GM12878 (cell line): Measurements from ENCODE around the gene ARHGEF17. TPM values are rescaled to one million over a fixed set of nuclear protein-coding genes. Genes with fewer than 3 reads are reported as not detected.

Experiments
- BCL11A ChIP-seq: IDR thresholded peaks from 2 replicates; pipeline ENCODE4 v1.6.1; 2011; ENCODE audit warnings: low read depth, low read length
- BHLHE40 ChIP-seq, 2 experiments: fragments of 450-650 bp in 1 of 2; IDR thresholded peaks; 2 replicates each; pipeline ENCODE4 v1.6.1; 2011 to 2017; ENCODE audit warnings: low read depth in 2 of 2, borderline replicate concordance in 1 of 2, improper control_type of control experiment in 1 of 2, low read length in 1 of 2, mild to moderate bottlenecking in 1 of 2
- BMI1 ChIP-seq: fragments of 450-650 bp; IDR thresholded peaks from 2 replicates; pipeline ENCODE4 v1.6.1; 2016; ENCODE audit warnings: mild to moderate bottlenecking, moderate library complexity, borderline replicate concordance
- CEBPB ChIP-seq, 2 experiments: fragments of 150-350 bp in 1 of 2; IDR thresholded peaks; 2 replicates each; pipeline ENCODE4 v1.6.1; 2012 to 2014; ENCODE audit warnings: low read depth in 2 of 2, low read length in 2 of 2, borderline replicate concordance in 1 of 2, inconsistent platforms in 1 of 2
- CHD1 ChIP-seq: IDR thresholded peaks from 2 replicates; pipeline ENCODE4 v1.6.1; 2012; ENCODE audit warnings: low read depth, low read length, improper control_type of control experiment
- CREM ChIP-seq: IDR thresholded peaks from 2 replicates; pipeline ENCODE4 v1.6.1; 2014; ENCODE audit warnings: antibody characterized with exemption, low read depth
- EED ChIP-seq: sonication (generic); IDR thresholded peaks from 2 replicates; pipeline ENCODE4 v1.6.1; 2016; ENCODE audit warnings: antibody characterized with exemption, low read depth
- IKZF1 ChIP-seq: fragments of 450-650 bp; conservative IDR thresholded peaks from 2 replicates; pipeline ENCODE4 v1.6.1; 2017; ENCODE audit warnings: antibody characterized with exemption, mild to moderate bottlenecking
- IRF3 ChIP-seq: fragments of 450-650 bp; IDR thresholded peaks from 2 replicates; pipeline ENCODE4 v1.6.1; 2014; ENCODE audit warnings: mild to moderate bottlenecking
- KLF5 ChIP-seq: fragments of 450-650 bp; IDR thresholded peaks from 2 replicates; pipeline ENCODE4 v1.6.1; 2014; ENCODE audit warnings: mild to moderate bottlenecking; ENCODE audit not compliant: partially characterized antibody
- MAX ChIP-seq: IDR thresholded peaks from 2 replicates; pipeline ENCODE4 v1.6.1; 2012; ENCODE audit warnings: low read depth, low read length, improper control_type of control experiment
- MTA2 ChIP-seq: fragments of 450-650 bp; IDR thresholded peaks from 2 replicates; pipeline ENCODE4 v1.6.1; 2016; ENCODE audit warnings: low read depth, mild to moderate bottlenecking, moderate library complexity
- MXI1 ChIP-seq: fragments of 150-350 bp; IDR thresholded peaks from 2 replicates; pipeline ENCODE4 v1.6.1; 2011; ENCODE audit warnings: low read depth, mild to moderate bottlenecking, inconsistent platforms, low read length, improper control_type of control experiment
- NBN ChIP-seq: fragments of 450-650 bp; IDR thresholded peaks from 2 replicates; pipeline ENCODE4 v1.6.1; 2016
- PAX5 ChIP-seq: IDR thresholded peaks from 2 replicates; pipeline ENCODE4 v1.6.1; 2011; ENCODE audit warnings: low read depth, low read length, borderline replicate concordance
- SIN3A ChIP-seq: IDR thresholded peaks from 2 replicates; pipeline ENCODE4 v1.6.1; 2012; ENCODE audit warnings: low read depth, low read length, improper control_type of control experiment
- SMARCA5 ChIP-seq: fragments of 450-650 bp; IDR thresholded peaks from 2 replicates; pipeline ENCODE4 v1.6.1; 2017; ENCODE audit warnings: mild to moderate bottlenecking
- SPI1 ChIP-seq: IDR thresholded peaks from 2 replicates; pipeline ENCODE4 v1.6.1; 2011; ENCODE audit warnings: low read depth, mild to moderate bottlenecking, low read length, moderate library complexity, borderline replicate concordance; ENCODE audit not compliant: insufficient read depth
- SREBF1 ChIP-seq: IDR thresholded peaks from 2 replicates; pipeline ENCODE4 v1.6.1; 2012; ENCODE audit warnings: mild to moderate bottlenecking, low read length
- STAT1 ChIP-seq: fragments of 450-650 bp; conservative IDR thresholded peaks from 2 replicates; pipeline ENCODE4 v1.6.1; 2014; ENCODE audit warnings: antibody characterized with exemption, mild to moderate bottlenecking
- STAT3 ChIP-seq: IDR thresholded peaks from 2 replicates; pipeline ENCODE4 v1.6.1; 2011; ENCODE audit warnings: low read depth, low read length, improper control_type of control experiment
- TCF3 ChIP-seq: IDR thresholded peaks from 2 replicates; pipeline ENCODE4 v1.6.1; 2012; ENCODE audit warnings: low read depth, mild to moderate bottlenecking, low read length, borderline replicate concordance; ENCODE audit not compliant: insufficient read depth
- USF2 ChIP-seq: IDR thresholded peaks from 2 replicates; pipeline ENCODE4 v1.6.1; 2011; ENCODE audit warnings: low read depth, low read length, improper control_type of control experiment, borderline replicate concordance
- YY1 ChIP-seq: IDR thresholded peaks from 2 replicates; pipeline ENCODE4 v1.6.1; 2011; ENCODE audit warnings: low read depth, mild to moderate bottlenecking, low read length
- ZNF622 ChIP-seq: fragments of 450-650 bp; IDR thresholded peaks from 2 replicates; pipeline ENCODE4 v1.6.1; 2017; ENCODE audit warnings: mild to moderate bottlenecking, inconsistent platforms
- ZNF687 ChIP-seq: fragments of 450-650 bp; IDR thresholded peaks from 2 replicates; pipeline ENCODE4 v1.6.1; 2017; ENCODE audit warnings: mild to moderate bottlenecking, moderate library complexity
- polyA plus RNA-seq, 11 experiments: library from polyadenylated mRNA; depleted of rRNA in 4 of 11; unstranded in 6 of 11; stranded (reverse) in 5 of 11; fragments of >200 nt; fragmentation: Nextera tagmentation in 4 of 11; fragmentation: Illumina TruSeq in 1 of 11; extraction: Ambion mirVana in 4 of 11; extraction: Trizol in 1 of 11; gene quantifications; 1 replicate in 1 of 11; 2 replicates in 10 of 11; pipeline versions ENCODE4 v1.2.1 to v1.2.3, GENCODE V29; 2011 to 2016; ENCODE audit warnings: inconsistent platforms in 2 of 11, missing spikeins in 2 of 11, low read depth in 1 of 11
- total RNA-seq, 4 experiments: library from RNA; depleted of rRNA in 3 of 4; stranded (reverse); fragments of >200 nt in 3 of 4; fragmentation: Illumina TruSeq in 1 of 4; extraction: Trizol in 1 of 4; gene quantifications; 2 replicates each; pipeline versions ENCODE4 v1.2.1 to v1.2.3, GENCODE V29; 2013 to 2021

The ARHGEF17 gene
- total and polyA plus RNA-seq, 10 of the 15 experiments (the other 5 are each of a cell fraction or from before 2014, with no cell fraction given): 0.15 to 11.0 (median 1.7) TPM

- no peak for TF ChIP-seq IRF3
- TF ChIP-seq BCL11A: peak; percentile 33; the same call in 1 of the 2 replicates
- TF ChIP-seq CHD1: no peak
- TF ChIP-seq SPI1: peak; percentile 77; the same call in 1 of the 2 replicates
- TF ChIP-seq SMARCA5: peak; percentile 73; the same call in 1 of the 2 replicates
- TF ChIP-seq SREBF1: no peak
- TF ChIP-seq EED: peak; percentile 62; the same call in 1 of the 2 replicates
- no peak for TF ChIP-seq NBN
- TF ChIP-seq STAT1: no peak
- TF ChIP-seq SIN3A: no peak
- no peak for TF ChIP-seq MXI1
- peak; percentile 81 for TF ChIP-seq YY1
- no peak for TF ChIP-seq KLF5
- no peak for TF ChIP-seq STAT3
- no peak for TF ChIP-seq CEBPB (IDR thresholded peaks at IDR 0.05; ENCODE audit: borderline replicate concordance in 1 of 2, low read depth in 2 of 2, low read length in 2 of 2)
- no peak for TF ChIP-seq MTA2
- TF ChIP-seq USF2: no peak
- no peak for TF ChIP-seq BMI1
- no peak for TF ChIP-seq PAX5
- TF ChIP-seq CREM: no peak
- no peak for TF ChIP-seq MAX
- no peak; a peak in 1 of 4 replicates for TF ChIP-seq BHLHE40 (IDR thresholded peaks at IDR 0.05; ENCODE audit: borderline replicate concordance in 1 of 2, low read depth in 2 of 2, low read length in 1 of 2)
- TF ChIP-seq ZNF687: peak; percentile 60
- no peak for TF ChIP-seq TCF3
- peak; percentile 58; the same call in 1 of the 2 replicates for TF ChIP-seq IKZF1
- TF ChIP-seq ZNF622: no peak
Observed at GRCh38 chr11:73313652-73314051, 5.6 kb downstream of the ARHGEF17 start (continued).
